ENCODE measurements around the gene PGC. TPM values are rescaled to one million over a fixed set of nuclear protein-coding genes. Genes with fewer than 3 reads are reported as not detected.

Gene PGC
- total and polyA plus RNA-seq, 8 donors = 1.0 to 33.6 (median 3.2) TPM

GRCh38 chr6:41780551-41781365 lies 33.6 kb upstream of the PGC start, which contains the start of gene PRICKLE4:
PRICKLE4 (plus strand) TSS chr6:41780782; CDS start chr6:41783474, 2,692 bp downstream.
- no peak for TF ChIP-seq CTCF (IDR thresholded peaks at IDR 0.05)
- H3K36me3 ChIP-seq = no peaks in the 10 kb centered on the region
- FAIRE-seq (no peak), DNase-seq (peak; percentile 65 to 86 (median 78)), ATAC-seq (peak; percentile 64 to 73 (median 68))
- H3K4me1 ChIP-seq = peaks cover 7 to 19% (median 9%) of the 10 kb centered on the region in 3 donors
- intact Hi-C loops (cut with DNase I) = loop anchor here in 2 of 3 donors (10.0 kb wide), 2 partner anchors 154 to 264 kb away; no protein-coding TSS in a partner anchor
- peak within 1 kb of the TSS; percentile 50 to 91 (median 72) for H3K27ac ChIP-seq
- no peaks in the 10 kb centered on the region for H3K27me3 ChIP-seq
- WGBS, 2 donors = 0 to 1% methylated on average over 30 to 34 of the region's 36 CpGs
- H3K9me3 ChIP-seq = no peaks in the 10 kb centered on the region
- peak within 1 kb of the TSS; percentile 51 to 79 (median 64) for H3K4me3 ChIP-seq

- WGBS, 2 donors = 0 to 1% methylated on average over 60 to 73 of the region's 73 CpGs
- Histone ChIP-seq H3K36me3 (no peaks in the 10 kb centered on the region), H3K9me3 (no peaks in the 10 kb centered on the region), H3K27me3 (no peaks in the 10 kb centered on the region), H3K4me1 (peaks cover 5 to 14% (median 6%) of the 10 kb centered on the region in 3 donors), H3K27ac (peak within 1 kb of the TSS; percentile 50 to 91 (median 72)), H3K4me3 (peak within 1 kb of the TSS; percentile 51 to 79 (median 64))
- intact Hi-C loops (cut with DNase I) = loop anchor here in 2 of 3 donors (10.0 kb wide), 3 partner anchors 155 to 265 kb away; no protein-coding TSS in a partner anchor
- FAIRE-seq (no peak), ATAC-seq (peak; percentile 90 to 97 (median 92)), DNase-seq (peak; percentile 98 to 100 (median 100))
- peak; percentile 70 to 91 (median 88) for TF ChIP-seq CTCF (IDR thresholded peaks at IDR 0.05)
These were observed 32.8 kb upstream of the PGC start, which contains the start of gene FRS3 for GRCh38 chr6:41779788-41780550. FRS3 (minus strand) TSS chr6:41779900; CDS start chr6:41776987, 2,913 bp downstream.

- no peak for TF ChIP-seq CTCF (IDR thresholded peaks at IDR 0.05)
- Histone ChIP-seq H3K27ac (no peak overlapping the region), H3K4me1 (peaks cover 5 to 14% (median 6%) of the 10 kb centered on the region in 3 donors), H3K4me3 (peak overlapping the region; percentile 28 to 79 (median 64)), H3K9me3 (no peaks in the 10 kb centered on the region), H3K36me3 (no peaks in the 10 kb centered on the region), H3K27me3 (no peaks in the 10 kb centered on the region)
- 0 to 1% methylated on average over 11 to 16 of the region's 16 CpGs for WGBS, 2 donors
- FAIRE-seq (no peak), ATAC-seq (no peak), DNase-seq (peak in 1 of 6 donors; percentile 59)
- intact Hi-C loops (cut with DNase I) = loop anchor here in 1 of 3 donors (10.0 kb wide), 1 partner anchor 175 kb away; no protein-coding TSS in a partner anchor
These were observed 32.1 kb upstream of the PGC start for GRCh38 chr6:41779336-41779735.

GRCh38 chr6:41778895-41779294 lies 31.7 kb upstream of the PGC start:
- Histone ChIP-seq H3K27me3 (no peaks in the 10 kb centered on the region), H3K36me3 (no peaks in the 10 kb centered on the region), H3K4me1 (peaks cover 5 to 14% (median 6%) of the 10 kb centered on the region in 3 donors), H3K27ac (no peak overlapping the region), H3K9me3 (no peaks in the 10 kb centered on the region), H3K4me3 (peak overlapping the region in 3 of 4 donors; percentile 58 to 79 (median 71))
- no peak for FAIRE-seq
- intact Hi-C loops (cut with DNase I) = loop anchor here in 1 of 3 donors (10.0 kb wide), 1 partner anchor 174 kb away; no protein-coding TSS in a partner anchor
- ATAC-seq = no peak
- TF ChIP-seq CTCF (IDR thresholded peaks at IDR 0.05) = no peak
- 14 to 21% methylated on average over 6 of the region's 6 CpGs for WGBS, 2 donors
- DNase-seq = peak in 1 of 6 donors; percentile 30

All from pancreas (tissue), 10 donors.